MM.1S (cell line): ENCODE data around the gene SDHB.

Source experiments
- EZH2 ChIP-seq: fragments of 300-600 bp; sonication (generic); optimal IDR thresholded peaks from 2 replicates; pipeline ENCODE3; 2017; ENCODE audit warnings: low read depth, mild to moderate bottlenecking, antibody characterized with exemption, low read length, mixed read lengths
- EZH2phosphoT487 ChIP-seq: fragments of 300-600 bp; sonication (generic); IDR thresholded peaks from 2 replicates; pipeline ENCODE4 v1.6.1; 2018; ENCODE audit warnings: antibody characterized with exemption, low read length
- TF ChIP-seq, protein P1 (sequence below): fragments of 300-600 bp; sonication (generic); IDR thresholded peaks from 2 replicates; pipeline ENCODE4 v1.5.1; 2016; ENCODE audit warnings: antibody characterized with exemption, low read length, mixed read lengths

DNA sequence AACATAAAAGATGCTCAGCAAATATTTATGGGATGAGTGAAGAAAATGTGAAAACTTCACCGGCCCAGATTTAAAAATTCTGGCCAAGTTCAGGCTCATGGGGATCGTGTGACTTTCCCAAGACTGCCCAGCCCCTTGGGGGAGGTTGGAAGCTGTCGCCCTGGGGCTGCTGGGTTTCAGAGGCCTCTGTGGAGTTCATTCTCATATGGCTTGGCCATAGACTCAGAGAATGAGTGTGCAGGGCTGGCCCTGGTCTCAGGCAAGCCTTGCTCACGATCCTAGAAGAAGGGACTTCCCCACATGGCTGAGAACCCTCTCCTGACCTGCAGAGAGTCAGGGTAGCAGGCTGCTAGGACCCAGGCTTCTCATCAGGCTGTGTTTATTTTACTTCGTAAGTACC, 40.8 kb upstream of the SDHB start:
- TF ChIP-seq EZH2 (no peak), EZH2phosphoT487 (no peak)
- TF ChIP-seq, protein P1, sequence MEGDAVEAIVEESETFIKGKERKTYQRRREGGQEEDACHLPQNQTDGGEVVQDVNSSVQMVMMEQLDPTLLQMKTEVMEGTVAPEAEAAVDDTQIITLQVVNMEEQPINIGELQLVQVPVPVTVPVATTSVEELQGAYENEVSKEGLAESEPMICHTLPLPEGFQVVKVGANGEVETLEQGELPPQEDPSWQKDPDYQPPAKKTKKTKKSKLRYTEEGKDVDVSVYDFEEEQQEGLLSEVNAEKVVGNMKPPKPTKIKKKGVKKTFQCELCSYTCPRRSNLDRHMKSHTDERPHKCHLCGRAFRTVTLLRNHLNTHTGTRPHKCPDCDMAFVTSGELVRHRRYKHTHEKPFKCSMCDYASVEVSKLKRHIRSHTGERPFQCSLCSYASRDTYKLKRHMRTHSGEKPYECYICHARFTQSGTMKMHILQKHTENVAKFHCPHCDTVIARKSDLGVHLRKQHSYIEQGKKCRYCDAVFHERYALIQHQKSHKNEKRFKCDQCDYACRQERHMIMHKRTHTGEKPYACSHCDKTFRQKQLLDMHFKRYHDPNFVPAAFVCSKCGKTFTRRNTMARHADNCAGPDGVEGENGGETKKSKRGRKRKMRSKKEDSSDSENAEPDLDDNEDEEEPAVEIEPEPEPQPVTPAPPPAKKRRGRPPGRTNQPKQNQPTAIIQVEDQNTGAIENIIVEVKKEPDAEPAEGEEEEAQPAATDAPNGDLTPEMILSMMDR, result no peak
